ENCODE measurements around the gene STX16. TPM values are rescaled to one million over a fixed set of nuclear protein-coding genes. Genes with fewer than 3 reads are reported as not detected.

Gene STX16
- total and polyA plus RNA-seq, 2 of the 13 experiments (the other 11 are each of a cell fraction or from before 2014, with no cell fraction given), result 28.0 to 72.7 TPM

DNA sequence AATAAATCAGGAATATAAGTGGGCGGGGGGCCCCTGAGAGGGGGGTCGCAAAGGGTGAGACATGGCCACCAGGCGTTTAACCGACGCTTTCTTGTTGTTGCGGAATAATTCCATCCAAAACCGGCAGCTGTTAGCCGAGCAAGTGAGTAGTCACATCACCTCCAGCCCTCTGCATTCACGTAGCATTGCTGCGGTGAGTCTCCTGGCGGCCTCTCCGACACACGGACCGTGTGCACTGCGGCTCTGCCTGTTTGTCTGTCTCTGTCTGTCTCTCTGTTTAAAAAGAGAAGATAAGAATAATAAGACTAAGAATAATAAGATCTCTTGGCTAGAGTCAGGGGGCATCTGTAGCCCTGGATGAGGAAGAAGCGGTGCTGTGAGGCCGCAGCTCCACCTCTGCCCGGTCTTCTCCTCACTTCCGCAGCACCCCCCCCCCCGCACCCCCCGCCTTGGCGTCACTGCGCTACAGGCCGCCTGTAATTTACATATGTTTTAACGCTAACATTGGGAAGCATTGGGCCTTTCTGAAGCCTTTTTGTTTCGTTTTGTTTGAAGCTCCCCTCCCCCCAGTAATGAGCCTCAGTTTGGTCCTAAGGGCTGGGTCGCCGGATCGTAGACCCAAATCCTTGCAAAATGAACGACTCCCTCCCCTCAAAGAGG, 993 bp downstream of the STX16 start (continued):
- TF ChIP-seq ZNF839 (CRISPR knock-in tag; IDR thresholded peaks at IDR 0.05; ENCODE audit: borderline replicate concordance) (no peak), SMAD1 (CRISPR knock-in tag; IDR thresholded peaks at IDR 0.05; ENCODE audit: borderline replicate concordance, low read depth) (no peak), KDM3A (CRISPR knock-in tag; IDR thresholded peaks at IDR 0.05; ENCODE audit: low read depth) (no peak), BHLHE40 (IDR thresholded peaks at IDR 0.05; ENCODE audit: low read length) (no peak), HDAC2 (CRISPR knock-in tag; IDR thresholded peaks at IDR 0.05) (no peak), GFI1 (CRISPR knock-in tag; IDR thresholded peaks at IDR 0.05; ENCODE audit: borderline replicate concordance) (no peak), ZNF124 (CRISPR knock-in tag; IDR thresholded peaks at IDR 0.05) (no peak), ZNF768 (CRISPR knock-in tag; IDR thresholded peaks at IDR 0.05) (peak; percentile 30; the same call in 1 of the 2 replicates), ZNF644 (CRISPR knock-in tag; IDR thresholded peaks at IDR 0.05; ENCODE audit: low read depth) (no peak), TGIF2 (CRISPR knock-in tag; IDR thresholded peaks at IDR 0.05) (no peak), CREB1 (IDR thresholded peaks at IDR 0.05) (peak; percentile 14; the same call in 1 of the 2 replicates), CREB1 (CRISPR knock-in tag; IDR thresholded peaks at IDR 0.05) (peak; percentile 65), THAP11 (CRISPR knock-in tag; IDR thresholded peaks at IDR 0.05) (0 out of 2 replicates have a peak, but pooled peaks have one; percentile 15), ZNF446 (CRISPR knock-in tag; IDR thresholded peaks at IDR 0.05) (no peak), ZNF234 (CRISPR knock-in tag; conservative IDR thresholded peaks at IDR 0.05) (no peak), FOXJ3 (CRISPR knock-in tag; IDR thresholded peaks at IDR 0.05; ENCODE audit: borderline replicate concordance) (no peak), ZNF607 (CRISPR knock-in tag; IDR thresholded peaks at IDR 0.05; ENCODE audit: borderline replicate concordance) (no peak), PCBP1 (IDR thresholded peaks at IDR 0.05; ENCODE audit: borderline replicate concordance, low read depth, low read length) (no peak), MED1 (CRISPR knock-in tag; IDR thresholded peaks at IDR 0.05) (no peak; the same call in 1 of the 2 replicates), ZNF350 (CRISPR knock-in tag; IDR thresholded peaks at IDR 0.05; ENCODE audit: borderline replicate concordance, low read depth) (no peak), GATAD1 (CRISPR knock-in tag; IDR thresholded peaks at IDR 0.05) (peak; percentile 58)
- TF ChIP-seq, protein P1, sequence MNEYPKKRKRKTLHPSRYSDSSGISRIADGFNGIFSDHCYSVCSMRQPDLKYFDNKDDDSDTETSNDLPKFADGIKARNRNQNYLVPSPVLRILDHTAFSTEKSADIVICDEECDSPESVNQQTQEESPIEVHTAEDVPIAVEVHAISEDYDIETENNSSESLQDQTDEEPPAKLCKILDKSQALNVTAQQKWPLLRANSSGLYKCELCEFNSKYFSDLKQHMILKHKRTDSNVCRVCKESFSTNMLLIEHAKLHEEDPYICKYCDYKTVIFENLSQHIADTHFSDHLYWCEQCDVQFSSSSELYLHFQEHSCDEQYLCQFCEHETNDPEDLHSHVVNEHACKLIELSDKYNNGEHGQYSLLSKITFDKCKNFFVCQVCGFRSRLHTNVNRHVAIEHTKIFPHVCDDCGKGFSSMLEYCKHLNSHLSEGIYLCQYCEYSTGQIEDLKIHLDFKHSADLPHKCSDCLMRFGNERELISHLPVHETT (CRISPR knock-in tag; conservative IDR thresholded peaks at IDR 0.05), result peak; percentile 64; the same call in 1 of the 2 replicates
- TF ChIP-seq, protein P2, sequence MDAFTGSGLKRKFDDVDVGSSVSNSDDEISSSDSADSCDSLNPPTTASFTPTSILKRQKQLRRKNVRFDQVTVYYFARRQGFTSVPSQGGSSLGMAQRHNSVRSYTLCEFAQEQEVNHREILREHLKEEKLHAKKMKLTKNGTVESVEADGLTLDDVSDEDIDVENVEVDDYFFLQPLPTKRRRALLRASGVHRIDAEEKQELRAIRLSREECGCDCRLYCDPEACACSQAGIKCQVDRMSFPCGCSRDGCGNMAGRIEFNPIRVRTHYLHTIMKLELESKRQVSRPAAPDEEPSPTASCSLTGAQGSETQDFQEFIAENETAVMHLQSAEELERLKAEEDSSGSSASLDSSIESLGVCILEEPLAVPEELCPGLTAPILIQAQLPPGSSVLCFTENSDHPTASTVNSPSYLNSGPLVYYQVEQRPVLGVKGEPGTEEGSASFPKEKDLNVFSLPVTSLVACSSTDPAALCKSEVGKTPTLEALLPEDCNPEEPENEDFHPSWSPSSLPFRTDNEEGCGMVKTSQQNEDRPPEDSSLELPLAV (CRISPR knock-in tag; conservative IDR thresholded peaks at IDR 0.05; ENCODE audit: low read depth), result no peak
- TF ChIP-seq, protein P3, sequence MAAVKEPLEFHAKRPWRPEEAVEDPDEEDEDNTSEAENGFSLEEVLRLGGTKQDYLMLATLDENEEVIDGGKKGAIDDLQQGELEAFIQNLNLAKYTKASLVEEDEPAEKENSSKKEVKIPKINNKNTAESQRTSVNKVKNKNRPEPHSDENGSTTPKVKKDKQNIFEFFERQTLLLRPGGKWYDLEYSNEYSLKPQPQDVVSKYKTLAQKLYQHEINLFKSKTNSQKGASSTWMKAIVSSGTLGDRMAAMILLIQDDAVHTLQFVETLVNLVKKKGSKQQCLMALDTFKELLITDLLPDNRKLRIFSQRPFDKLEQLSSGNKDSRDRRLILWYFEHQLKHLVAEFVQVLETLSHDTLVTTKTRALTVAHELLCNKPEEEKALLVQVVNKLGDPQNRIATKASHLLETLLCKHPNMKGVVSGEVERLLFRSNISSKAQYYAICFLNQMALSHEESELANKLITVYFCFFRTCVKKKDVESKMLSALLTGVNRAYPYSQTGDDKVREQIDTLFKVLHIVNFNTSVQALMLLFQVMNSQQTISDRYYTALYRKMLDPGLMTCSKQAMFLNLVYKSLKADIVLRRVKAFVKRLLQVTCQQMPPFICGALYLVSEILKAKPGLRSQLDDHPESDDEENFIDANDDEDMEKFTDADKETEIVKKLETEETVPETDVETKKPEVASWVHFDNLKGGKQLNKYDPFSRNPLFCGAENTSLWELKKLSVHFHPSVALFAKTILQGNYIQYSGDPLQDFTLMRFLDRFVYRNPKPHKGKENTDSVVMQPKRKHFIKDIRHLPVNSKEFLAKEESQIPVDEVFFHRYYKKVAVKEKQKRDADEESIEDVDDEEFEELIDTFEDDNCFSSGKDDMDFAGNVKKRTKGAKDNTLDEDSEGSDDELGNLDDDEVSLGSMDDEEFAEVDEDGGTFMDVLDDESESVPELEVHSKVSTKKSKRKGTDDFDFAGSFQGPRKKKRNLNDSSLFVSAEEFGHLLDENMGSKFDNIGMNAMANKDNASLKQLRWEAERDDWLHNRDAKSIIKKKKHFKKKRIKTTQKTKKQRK (IDR thresholded peaks at IDR 0.05; ENCODE audit: low read length), result no peak
- TF ChIP-seq, protein P4, sequence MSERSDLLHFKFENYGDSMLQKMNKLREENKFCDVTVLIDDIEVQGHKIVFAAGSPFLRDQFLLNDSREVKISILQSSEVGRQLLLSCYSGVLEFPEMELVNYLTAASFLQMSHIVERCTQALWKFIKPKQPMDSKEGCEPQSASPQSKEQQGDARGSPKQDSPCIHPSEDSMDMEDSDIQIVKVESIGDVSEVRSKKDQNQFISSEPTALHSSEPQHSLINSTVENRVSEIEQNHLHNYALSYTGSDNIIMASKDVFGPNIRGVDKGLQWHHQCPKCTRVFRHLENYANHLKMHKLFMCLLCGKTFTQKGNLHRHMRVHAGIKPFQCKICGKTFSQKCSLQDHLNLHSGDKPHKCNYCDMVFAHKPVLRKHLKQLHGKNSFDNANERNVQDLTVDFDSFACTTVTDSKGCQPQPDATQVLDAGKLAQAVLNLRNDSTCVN (CRISPR knock-in tag; IDR thresholded peaks at IDR 0.05; ENCODE audit: borderline replicate concordance), result no peak
